Astrocyte (in vitro differentiated cells and primary cell): Measurements from ENCODE around the gene DLGAP5.

ENCODE experiments used
- CTCF ChIP-seq: IDR thresholded peaks from 2 replicates; pipeline ENCODE4 v1.5.1; 2011; ENCODE audit warnings: low read depth, mild to moderate bottlenecking, inconsistent platforms, low read length, moderate library complexity; ENCODE audit not compliant: insufficient read depth
- EZH2 ChIP-seq: IDR thresholded peaks from 2 replicates; pipeline ENCODE4 v1.6.1; 2012; ENCODE audit warnings: mild to moderate bottlenecking, low read length, inconsistent platforms; ENCODE audit not compliant: insufficient read depth

GRCh38 chr14:55138091-55138490 lies 53.3 kb downstream of the DLGAP5 start:
- TF ChIP-seq CTCF: peak; percentile 8
- no peak for TF ChIP-seq EZH2
